Natural killer cell (primary cell): Measurements from ENCODE around the gene S1PR3. TPM values are rescaled to one million over a fixed set of nuclear protein-coding genes. Genes with fewer than 3 reads are reported as not detected.

Experiments
- ATAC-seq, 3 donors: fragments of 150-1000 bp in 2 of 3; fragments of 200-7000 bp in 1 of 3; cut with Tn5 transposase; 1 replicate in 1 of 3; 2 replicates in 2 of 3; pipeline ENCODE4 v1.10.0; 2021; ENCODE audit warnings: mild to moderate bottlenecking in 2 of 3, moderate library complexity in 2 of 3
- DNase-seq, 2 donors: peaks; one replicate each; pipeline versions ENCODE4 v3.0.0 to v3.0.0-alpha.2; 2013 to 2021; ENCODE audit warnings: mixed read lengths in 1 of 2
- H3K27ac ChIP-seq: one replicate; pipeline ENCODE4 v1.5.1; 2013; ENCODE audit warnings: mild to moderate bottlenecking, low read length
- H3K27me3 ChIP-seq: one replicate; pipeline ENCODE4 v1.6.1; 2013; ENCODE audit warnings: low read length; ENCODE audit not compliant: control insufficient read depth, insufficient read depth
- H3K36me3 ChIP-seq: one replicate; pipeline ENCODE4 v1.6.1; 2013; ENCODE audit warnings: low read length; ENCODE audit not compliant: control insufficient read depth, insufficient read depth
- H3K4me1 ChIP-seq: one replicate; pipeline ENCODE4 v1.6.1; 2013; ENCODE audit warnings: low read length; ENCODE audit not compliant: control insufficient read depth, insufficient read depth
- H3K4me3 ChIP-seq: one replicate; pipeline ENCODE4 v1.5.1; 2013; ENCODE audit warnings: low read length
- H3K9me3 ChIP-seq: one replicate; pipeline ENCODE4 v1.6.1; 2013; ENCODE audit warnings: low read length; ENCODE audit not compliant: control insufficient read depth, insufficient read depth
- H3K27ac Mint-ChIP-seq, 2 donors: one replicate each; pipeline ENCODE4 v1.8.0; 2022; ENCODE audit warnings: mild to moderate bottlenecking in 2 of 2, mixed read lengths in 2 of 2, moderate library complexity in 1 of 2
- H3K27me3 Mint-ChIP-seq, 2 donors: one replicate each; pipeline ENCODE4 v1.8.0; 2022; ENCODE audit warnings: low read depth in 2 of 2, mixed read lengths in 2 of 2
- H3K36me3 Mint-ChIP-seq: one replicate; pipeline ENCODE4 v1.8.0; 2022; ENCODE audit warnings: mixed read lengths
- H3K4me1 Mint-ChIP-seq, 2 donors: one replicate each; pipeline ENCODE4 v1.8.0; 2022; ENCODE audit warnings: mixed read lengths in 2 of 2
- H3K4me3 Mint-ChIP-seq: one replicate; pipeline ENCODE4 v1.8.0; 2022; ENCODE audit warnings: mild to moderate bottlenecking, moderate library complexity, mixed read lengths
- H3K9me3 Mint-ChIP-seq, 2 donors: one replicate each; pipeline ENCODE4 v1.8.0; 2022; ENCODE audit warnings: mixed read lengths in 2 of 2
- CTCF ChIP-seq: fragments of 200-600 bp; IDR thresholded peaks from one replicate; pipeline ENCODE4 v1.8.0; 2022; ENCODE audit warnings: antibody characterized with exemption
- WGBS: methylation state at CpG from one replicate; pipeline ENCODE4 v1.1.7; 2013; ENCODE audit warnings: missing lambda C conversion rate; ENCODE audit not compliant: insufficient coverage; 5-methylcytosine and 5-hydroxymethylcytosine counted together
- intact Hi-C: fragments of 100-400 bp; cut with micrococcal nuclease; formaldehyde crosslinking; loops from one replicate; pipeline ENCODE4 v1.14.2; 2022
- total RNA-seq, 4 donors: library from RNA; stranded (reverse); fragments of 120-200 nt in 1 of 4; gene quantifications; one replicate each; pipeline versions ENCODE4 v1.2.3 to v1.2.4, GENCODE V29; 2013 to 2022

Gene S1PR3
- total RNA-seq, 3 donors from 2014 or later (not counting 1 experiment from before 2014, with no cell fraction given) = 1.1 to 1.5 TPM; not detected in 1

- 31% methylated on average over 5 of the region's 5 CpGs for WGBS
- H3K4me3 Mint-ChIP-seq = no peak overlapping the region
- no peak overlapping the region for H3K27ac ChIP-seq
- H3K27me3 Mint-ChIP-seq = peaks cover 8 to 32% of the 10 kb centered on the region in 2 donors
- H3K27ac Mint-ChIP-seq = no peak overlapping the region
- no peak for TF ChIP-seq CTCF
- no peaks in the 10 kb centered on the region for H3K4me1 Mint-ChIP-seq
- H3K36me3 ChIP-seq = no peaks in the 10 kb centered on the region
- ATAC-seq (no peak), DNase-seq (no peak)
- H3K9me3 Mint-ChIP-seq = no peaks in the 10 kb centered on the region
- H3K4me3 ChIP-seq = no peak overlapping the region
- H3K4me1 ChIP-seq = no peaks in the 10 kb centered on the region
- intact Hi-C loops = no loop called here
- no peaks in the 10 kb centered on the region for H3K9me3 ChIP-seq
- peaks cover 2% of the 10 kb centered on the region for H3K27me3 ChIP-seq
- H3K36me3 Mint-ChIP-seq = no peaks in the 10 kb centered on the region
Measured at GRCh38 chr9:88947581-88948573, 43.4 kb upstream of the S1PR3 start.

- no peaks in the 10 kb centered on the region for H3K9me3 Mint-ChIP-seq
- no peaks in the 10 kb centered on the region for H3K4me1 Mint-ChIP-seq
- WGBS = 56% methylated on average over 9 of the region's 9 CpGs
- intact Hi-C loops = no loop called here
- Histone ChIP-seq H3K9me3 (no peaks in the 10 kb centered on the region), H3K4me3 (no peak overlapping the region), H3K27me3 (peaks cover 2% of the 10 kb centered on the region), H3K4me1 (no peaks in the 10 kb centered on the region), H3K27ac (no peak overlapping the region), H3K36me3 (no peaks in the 10 kb centered on the region)
- DNase-seq (no peak), ATAC-seq (no peak)
- no peaks in the 10 kb centered on the region for H3K36me3 Mint-ChIP-seq
- peaks cover 10 to 32% of the 10 kb centered on the region in 2 donors for H3K27me3 Mint-ChIP-seq
- no peak overlapping the region for H3K4me3 Mint-ChIP-seq
- no peak for TF ChIP-seq CTCF
- no peak overlapping the region for H3K27ac Mint-ChIP-seq
Measured at GRCh38 chr9:88949425-88949824, 41.8 kb upstream of the S1PR3 start.

GRCh38 chr9:88949961-88950340 is 41.3 kb upstream of the S1PR3 start:
- Mint-ChIP-seq H3K4me1 (no peaks in the 10 kb centered on the region), H3K27me3 (peaks cover 8 to 30% of the 10 kb centered on the region in 2 donors), H3K27ac (no peak overlapping the region), H3K4me3 (no peak overlapping the region), H3K36me3 (no peaks in the 10 kb centered on the region), H3K9me3 (no peaks in the 10 kb centered on the region)
- 24% methylated on average over 1 of the region's 1 CpG for WGBS
- Histone ChIP-seq H3K27me3 (peaks cover 2% of the 10 kb centered on the region), H3K9me3 (no peaks in the 10 kb centered on the region), H3K27ac (no peak overlapping the region), H3K4me1 (no peaks in the 10 kb centered on the region), H3K36me3 (no peaks in the 10 kb centered on the region), H3K4me3 (no peak overlapping the region)
- no peak for ATAC-seq
- intact Hi-C loops = no loop called here
- no peak for DNase-seq
- TF ChIP-seq CTCF = no peak
